Dendritic cell treated with granulocyte-macrophage colony-stimulating factor and Interleukin-4, amounts not matched to agents 40 ng/mL and 50 ng/mL, for 4 days (primary cell): Measurements from ENCODE around the gene GBA3.

Experiments
- H3K27ac Mint-ChIP-seq: one replicate; pipeline ENCODE4 v1.8.0; 2022; ENCODE audit warnings: mild to moderate bottlenecking, mixed read lengths
- H3K27me3 Mint-ChIP-seq: one replicate; pipeline ENCODE4 v1.8.0; 2022; ENCODE audit warnings: mild to moderate bottlenecking, mixed read lengths
- H3K36me3 Mint-ChIP-seq: one replicate; pipeline ENCODE4 v1.8.0; 2022; ENCODE audit warnings: low read depth, mixed read lengths
- H3K4me1 Mint-ChIP-seq: one replicate; pipeline ENCODE4 v1.8.0; 2022; ENCODE audit warnings: low read depth, mixed read lengths
- H3K4me3 Mint-ChIP-seq: one replicate; pipeline ENCODE4 v1.8.0; 2022; ENCODE audit warnings: mild to moderate bottlenecking, moderate library complexity, mixed read lengths
- H3K9me3 Mint-ChIP-seq: one replicate; pipeline ENCODE4 v1.8.0; 2022; ENCODE audit warnings: mixed read lengths
- intact Hi-C: fragments of 100-400 bp; cut with micrococcal nuclease; formaldehyde crosslinking; loops from one replicate; pipeline ENCODE4 v1.15.0; 2022

The GBA3 gene

GRCh38 chr4:22719218-22719617 is 26.5 kb downstream of the GBA3 start:
- intact Hi-C loops, result no loop called here
- H3K27ac Mint-ChIP-seq, result no peak overlapping the region
- H3K4me3 Mint-ChIP-seq, result no peak overlapping the region
- no peaks in the 10 kb centered on the region for H3K9me3 Mint-ChIP-seq
- H3K4me1 Mint-ChIP-seq, result no peaks in the 10 kb centered on the region
- H3K36me3 Mint-ChIP-seq, result no peaks in the 10 kb centered on the region
- H3K27me3 Mint-ChIP-seq, result peaks cover 1% of the 10 kb centered on the region

GRCh38 chr4:22720091-22720490 is 27.4 kb downstream of the GBA3 start:
- no peaks in the 10 kb centered on the region for H3K27me3 Mint-ChIP-seq
- no peak overlapping the region for H3K27ac Mint-ChIP-seq
- H3K36me3 Mint-ChIP-seq, result no peaks in the 10 kb centered on the region
- no peak overlapping the region for H3K4me3 Mint-ChIP-seq
- H3K4me1 Mint-ChIP-seq, result no peaks in the 10 kb centered on the region
- intact Hi-C loops, result no loop called here
- no peaks in the 10 kb centered on the region for H3K9me3 Mint-ChIP-seq

- Mint-ChIP-seq H3K9me3 (no peaks in the 10 kb centered on the region), H3K4me1 (no peaks in the 10 kb centered on the region), H3K27ac (no peak overlapping the region), H3K36me3 (no peaks in the 10 kb centered on the region), H3K27me3 (no peaks in the 10 kb centered on the region), H3K4me3 (no peak overlapping the region)
- intact Hi-C loops, result no loop called here
These were observed 28.5 kb downstream of the GBA3 start for GRCh38 chr4:22721204-22721603.

GRCh38 chr4:22730021-22730420 is 37.3 kb downstream of the GBA3 start:
- H3K9me3 Mint-ChIP-seq, result no peaks in the 10 kb centered on the region
- no peaks in the 10 kb centered on the region for H3K4me1 Mint-ChIP-seq
- H3K27ac Mint-ChIP-seq, result no peak overlapping the region
- no peaks in the 10 kb centered on the region for H3K27me3 Mint-ChIP-seq
- intact Hi-C loops, result no loop called here
- H3K4me3 Mint-ChIP-seq, result no peak overlapping the region
- H3K36me3 Mint-ChIP-seq, result no peaks in the 10 kb centered on the region

- Mint-ChIP-seq H3K27me3 (no peaks in the 10 kb centered on the region), H3K4me3 (no peak overlapping the region), H3K4me1 (no peaks in the 10 kb centered on the region), H3K27ac (no peak overlapping the region), H3K9me3 (no peaks in the 10 kb centered on the region), H3K36me3 (no peaks in the 10 kb centered on the region)
- intact Hi-C loops, result no loop called here
These were observed 41.1 kb downstream of the GBA3 start for GRCh38 chr4:22733816-22734215.

GRCh38 chr4:22736912-22737311 is 44.2 kb downstream of the GBA3 start:
- Mint-ChIP-seq H3K27me3 (no peaks in the 10 kb centered on the region), H3K4me3 (no peak overlapping the region), H3K4me1 (no peaks in the 10 kb centered on the region), H3K9me3 (no peaks in the 10 kb centered on the region), H3K36me3 (no peaks in the 10 kb centered on the region), H3K27ac (no peak overlapping the region)
- intact Hi-C loops, result no loop called here

GRCh38 chr4:22739968-22740367 is 47.2 kb downstream of the GBA3 start:
- intact Hi-C loops, result no loop called here
- no peaks in the 10 kb centered on the region for H3K36me3 Mint-ChIP-seq
- no peaks in the 10 kb centered on the region for H3K9me3 Mint-ChIP-seq
- H3K27me3 Mint-ChIP-seq, result no peaks in the 10 kb centered on the region
- H3K27ac Mint-ChIP-seq, result no peak overlapping the region
- H3K4me1 Mint-ChIP-seq, result no peaks in the 10 kb centered on the region
- no peak overlapping the region for H3K4me3 Mint-ChIP-seq

GRCh38 chr4:22741744-22742143 is 49.0 kb downstream of the GBA3 start:
- no peaks in the 10 kb centered on the region for H3K27me3 Mint-ChIP-seq
- H3K27ac Mint-ChIP-seq, result no peak overlapping the region
- H3K4me3 Mint-ChIP-seq, result no peak overlapping the region
- H3K9me3 Mint-ChIP-seq, result no peaks in the 10 kb centered on the region
- intact Hi-C loops, result no loop called here
- no peaks in the 10 kb centered on the region for H3K4me1 Mint-ChIP-seq
- H3K36me3 Mint-ChIP-seq, result no peaks in the 10 kb centered on the region

GRCh38 chr4:22743290-22743689 is 50.6 kb downstream of the GBA3 start:
- H3K27me3 Mint-ChIP-seq, result no peaks in the 10 kb centered on the region
- no peaks in the 10 kb centered on the region for H3K36me3 Mint-ChIP-seq
- H3K9me3 Mint-ChIP-seq, result no peaks in the 10 kb centered on the region
- no peaks in the 10 kb centered on the region for H3K4me1 Mint-ChIP-seq
- intact Hi-C loops, result no loop called here
- no peak overlapping the region for H3K27ac Mint-ChIP-seq
- H3K4me3 Mint-ChIP-seq, result no peak overlapping the region

GRCh38 chr4:22744478-22745062 is 51.8 kb downstream of the GBA3 start:
- no peak overlapping the region for H3K4me3 Mint-ChIP-seq
- intact Hi-C loops, result no loop called here
- H3K4me1 Mint-ChIP-seq, result no peaks in the 10 kb centered on the region
- H3K9me3 Mint-ChIP-seq, result no peaks in the 10 kb centered on the region
- H3K27me3 Mint-ChIP-seq, result no peaks in the 10 kb centered on the region
- H3K27ac Mint-ChIP-seq, result no peak overlapping the region
- no peaks in the 10 kb centered on the region for H3K36me3 Mint-ChIP-seq

- Mint-ChIP-seq H3K36me3 (no peaks in the 10 kb centered on the region), H3K4me1 (no peaks in the 10 kb centered on the region), H3K4me3 (no peak overlapping the region), H3K9me3 (no peaks in the 10 kb centered on the region), H3K27me3 (no peaks in the 10 kb centered on the region), H3K27ac (no peak overlapping the region)
- intact Hi-C loops, result no loop called here
These were observed 52.5 kb downstream of the GBA3 start for GRCh38 chr4:22745234-22745633.

GRCh38 chr4:22754116-22754515 is 61.4 kb downstream of the GBA3 start:
- Mint-ChIP-seq H3K4me3 (no peak overlapping the region), H3K36me3 (no peaks in the 10 kb centered on the region), H3K9me3 (no peaks in the 10 kb centered on the region), H3K27me3 (no peaks in the 10 kb centered on the region), H3K27ac (no peak overlapping the region), H3K4me1 (no peaks in the 10 kb centered on the region)
- intact Hi-C loops, result no loop called here

GRCh38 chr4:22762548-22762947 is 69.8 kb downstream of the GBA3 start:
- intact Hi-C loops, result no loop called here

GRCh38 chr4:22764183-22764582 is 71.4 kb downstream of the GBA3 start:
- Mint-ChIP-seq H3K4me3 (no peak overlapping the region), H3K27me3 (no peaks in the 10 kb centered on the region), H3K27ac (no peak overlapping the region), H3K4me1 (no peaks in the 10 kb centered on the region), H3K36me3 (no peaks in the 10 kb centered on the region), H3K9me3 (no peaks in the 10 kb centered on the region)
- intact Hi-C loops, result no loop called here

More at GRCh38 chr4:22762548-22762947, 69.8 kb downstream of the GBA3 start:
- Mint-ChIP-seq H3K9me3 (no peaks in the 10 kb centered on the region), H3K36me3 (no peaks in the 10 kb centered on the region), H3K4me1 (no peaks in the 10 kb centered on the region), H3K27ac (no peak overlapping the region), H3K4me3 (no peak overlapping the region), H3K27me3 (no peaks in the 10 kb centered on the region)

- Mint-ChIP-seq H3K36me3 (no peaks in the 10 kb centered on the region), H3K4me3 (no peak overlapping the region), H3K4me1 (no peaks in the 10 kb centered on the region), H3K27me3 (no peaks in the 10 kb centered on the region), H3K27ac (no peak overlapping the region), H3K9me3 (peaks cover 10% of the 10 kb centered on the region)
- intact Hi-C loops, result no loop called here
These were observed 73.3 kb downstream of the GBA3 start for GRCh38 chr4:22766068-22766467.
